GM08714 (cell line): ENCODE results near the gene XYLT2.
"Not testable (repeated sequence)": the region's sequence is repeated elsewhere in the genome, so short reads cannot be mapped to it uniquely, and the experiment has no call there.

Experiments used
- H3K4me3 ChIP-seq: fragments of 200-500 bp; sonication (Bioruptor generic); 2 replicates; pipeline ENCODE4 v1.5.1; 2014; ENCODE audit warnings: mild to moderate bottlenecking, low read length, inconsistent platforms
- ZNF274 ChIP-seq: IDR thresholded peaks from 2 replicates; pipeline ENCODE4 v1.6.1; 2012; ENCODE audit warnings: mild to moderate bottlenecking, low read depth, low read length

XYLT2 gene

DNA sequence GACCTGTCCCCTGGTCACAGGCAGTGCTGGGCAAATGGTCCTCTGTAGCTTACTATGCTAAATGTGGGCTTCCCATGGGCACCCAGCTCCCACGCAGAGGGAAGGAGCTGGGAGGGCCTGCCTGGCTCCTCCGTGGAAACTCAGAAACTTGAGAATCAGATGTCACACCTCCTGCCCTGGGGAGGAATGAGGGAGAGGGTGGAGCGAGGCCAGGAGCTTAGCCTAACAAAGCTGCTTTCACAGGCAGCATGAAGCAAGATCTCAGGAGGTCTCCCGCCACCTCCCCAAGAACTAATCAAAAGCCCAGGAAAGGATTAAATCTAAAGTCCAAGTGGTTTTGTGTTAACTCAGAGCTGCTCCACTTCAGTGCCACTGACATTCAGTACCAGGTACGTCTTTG is 33.6 kb upstream of the XYLT2 start:
- no peak for TF ChIP-seq ZNF274
- no peak overlapping the region for H3K4me3 ChIP-seq

- no peak for TF ChIP-seq ZNF274
Measured at GRCh38 chr17:50314456-50315011, 31.4 kb upstream of the XYLT2 start.

GRCh38 chr17:50316016-50316587 is 29.8 kb upstream of the XYLT2 start:
- no peak overlapping the region for H3K4me3 ChIP-seq
- no peak for TF ChIP-seq ZNF274

More at GRCh38 chr17:50314456-50315011, 31.4 kb upstream of the XYLT2 start:
- no peak overlapping the region for H3K4me3 ChIP-seq

DNA sequence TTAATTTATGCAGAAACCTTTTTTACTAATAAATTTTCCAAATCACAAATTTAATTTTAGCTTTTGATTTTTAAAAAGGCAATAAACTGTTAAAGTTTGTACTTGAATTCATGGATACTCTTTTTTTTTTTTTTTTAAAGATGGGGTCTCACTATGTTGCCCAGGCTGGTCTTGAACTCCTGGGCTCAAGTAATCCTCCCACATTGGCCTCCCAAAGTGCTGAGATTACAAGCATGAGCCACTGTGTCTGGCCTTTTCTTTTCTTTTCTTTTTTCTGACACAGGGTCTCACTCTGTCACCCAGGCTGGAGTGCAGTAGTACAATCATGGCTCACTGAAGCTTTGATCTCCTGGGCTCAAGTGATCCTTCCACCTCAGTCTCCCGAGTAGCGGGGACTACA is 29.3 kb upstream of the XYLT2 start:
- H3K4me3 ChIP-seq, result not testable (repeated sequence)

GRCh38 chr17:50317121-50317520 is 28.8 kb upstream of the XYLT2 start:
- H3K4me3 ChIP-seq, result no peak overlapping the region
- TF ChIP-seq ZNF274, result no peak

GRCh38 chr17:50318501-50319285 is 27.2 kb upstream of the XYLT2 start:
- TF ChIP-seq ZNF274, result no peak
- H3K4me3 ChIP-seq, result no peak overlapping the region

DNA sequence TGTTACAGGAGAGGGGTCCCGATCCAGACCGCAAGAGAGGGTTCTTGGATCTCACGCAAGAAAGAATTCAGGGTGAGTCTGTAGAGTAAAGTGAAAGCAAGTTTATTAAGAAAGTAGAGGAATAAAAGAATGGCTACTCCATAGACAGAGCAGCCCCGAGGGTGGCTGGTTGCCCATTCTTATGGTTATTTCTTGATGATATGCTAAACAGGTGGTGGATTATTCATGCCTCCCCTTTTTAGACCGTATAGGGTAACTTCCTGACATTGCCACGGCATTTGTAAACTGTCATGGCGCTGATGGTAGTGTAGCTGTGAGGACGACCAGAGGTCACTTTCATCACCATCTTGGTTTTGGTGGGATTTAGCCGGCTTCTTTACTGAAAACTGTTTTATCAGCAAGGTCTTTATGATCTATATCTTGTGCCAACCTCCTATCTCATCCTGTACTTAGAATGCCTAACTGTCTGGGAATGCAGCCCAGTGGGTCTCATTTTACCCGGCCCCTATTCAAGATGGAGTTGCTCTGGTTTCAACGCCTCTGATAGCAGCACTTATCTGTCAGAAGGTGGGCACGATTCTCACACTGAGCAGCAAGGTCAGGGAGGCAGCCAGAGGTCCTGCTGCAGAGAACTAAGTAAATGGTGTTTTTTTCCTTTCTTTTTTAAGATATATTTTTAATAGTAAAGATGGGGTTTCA is 26.5 kb upstream of the XYLT2 start:
- TF ChIP-seq ZNF274, result no peak
- H3K4me3 ChIP-seq, result no peak overlapping the region

GRCh38 chr17:50322271-50322670 is 23.7 kb upstream of the XYLT2 start:
- no peak for TF ChIP-seq ZNF274
- no peak overlapping the region for H3K4me3 ChIP-seq

DNA sequence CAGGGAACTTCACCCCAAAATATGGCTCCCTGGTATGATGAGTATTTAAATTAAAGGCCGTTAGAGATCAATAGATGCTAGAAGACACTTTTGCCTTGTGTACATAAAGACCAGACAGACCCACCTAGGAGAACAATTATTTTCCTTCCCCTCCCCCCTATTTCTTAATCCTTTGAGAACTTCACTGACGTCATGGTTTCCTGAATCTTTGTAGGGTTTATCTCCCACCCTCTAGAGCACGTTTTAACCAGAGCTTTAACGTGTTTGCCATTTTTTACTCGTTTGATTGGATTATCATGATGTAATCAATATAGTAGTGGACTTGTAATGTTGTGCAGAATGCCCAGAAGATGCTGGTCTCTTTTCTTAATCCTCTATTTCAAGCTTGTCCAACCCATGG is 22.9 kb upstream of the XYLT2 start:
- no peak for TF ChIP-seq ZNF274
- no peak overlapping the region for H3K4me3 ChIP-seq

- no peak for TF ChIP-seq ZNF274
- no peak overlapping the region for H3K4me3 ChIP-seq
Measured at GRCh38 chr17:50325906-50326305, 20.0 kb upstream of the XYLT2 start.

GRCh38 chr17:50326831-50327364 is 19.0 kb upstream of the XYLT2 start:
- TF ChIP-seq ZNF274, result no peak
- no peak overlapping the region for H3K4me3 ChIP-seq

- no peak for TF ChIP-seq ZNF274
- H3K4me3 ChIP-seq, result no peak overlapping the region
Measured at GRCh38 chr17:50328363-50329325, 17.3 kb upstream of the XYLT2 start.

- no peak for TF ChIP-seq ZNF274
- H3K4me3 ChIP-seq, result no peak overlapping the region
Measured at GRCh38 chr17:50329716-50330115, 16.2 kb upstream of the XYLT2 start.
